GM04503 (cell line): ENCODE data around the gene SCYL1.

ENCODE experiments used
- DNase-seq: peaks from one replicate; pipeline ENCODE4 v3.0.0-alpha.2; 2012; ENCODE audit warnings: low read depth

SCYL1 gene

GRCh38 chr11:65524741-65525545 is at the start of gene SCYL1:
Gene SCYL1 (plus strand): TSS chr11:65525083. CDS start chr11:65525154, 71 bp downstream.
- DNase-seq, result no peak

GRCh38 chr11:65476632-65477148 is 48.2 kb upstream of the SCYL1 start:
- DNase-seq, result no peak

GRCh38 chr11:65477149-65477965 is 47.5 kb upstream of the SCYL1 start:
- DNase-seq, result peak; percentile 80

- no peak for DNase-seq
These were observed 46.3 kb upstream of the SCYL1 start for GRCh38 chr11:65478388-65479183.

- peak; percentile 99 for DNase-seq
These were observed 45.4 kb upstream of the SCYL1 start for GRCh38 chr11:65479184-65480145.

- DNase-seq, result no peak
These were observed 42.5 kb upstream of the SCYL1 start for GRCh38 chr11:65482306-65482850.

GRCh38 chr11:65485920-65486219 is 39.0 kb upstream of the SCYL1 start:
- DNase-seq, result no peak

GRCh38 chr11:65486570-65487466 is 38.1 kb upstream of the SCYL1 start:
- no peak for DNase-seq

GRCh38 chr11:65487467-65488272 is 37.2 kb upstream of the SCYL1 start:
- peak; percentile 100 for DNase-seq

- DNase-seq, result no peak
These were observed 36.4 kb upstream of the SCYL1 start for GRCh38 chr11:65488273-65489034.

GRCh38 chr11:65489035-65489705 is 35.7 kb upstream of the SCYL1 start:
- peak; percentile 97 for DNase-seq

GRCh38 chr11:65489706-65490320 is 35.1 kb upstream of the SCYL1 start:
- no peak for DNase-seq

- DNase-seq, result no peak
These were observed 33.8 kb upstream of the SCYL1 start for GRCh38 chr11:65491163-65491465.

- DNase-seq, result peak; percentile 99
These were observed 33.1 kb upstream of the SCYL1 start for GRCh38 chr11:65491614-65492386.

- DNase-seq, result no peak
These were observed 32.6 kb upstream of the SCYL1 start for GRCh38 chr11:65492387-65492636.

- no peak for DNase-seq
These were observed 32.1 kb upstream of the SCYL1 start for GRCh38 chr11:65492637-65493366.
